Measurements from ENCODE around the gene DGLUCY. TPM values are rescaled to one million over a fixed set of nuclear protein-coding genes. Genes with fewer than 3 reads are reported as not detected.

Gene DGLUCY
- total RNA-seq, 2 experiments from 2014 or later, result 52.3 to 59.3 TPM

GRCh38 chr14:91227183-91227628 lies 113.3 kb downstream of the DGLUCY start:
- ATAC-seq (no peak), DNase-seq (peak; percentile 73)
- Mint-ChIP-seq H3K36me3 (ENCODE audit: low read depth) (peaks cover 70% of the 10 kb centered on the region), H3K27me3 (no peaks in the 10 kb centered on the region), H3K4me1 (ENCODE audit: low read depth) (peaks cover 93% of the 10 kb centered on the region), H3K27ac (peak overlapping the region; percentile 99), H3K4me3 (peak overlapping the region; percentile 68), H3K9me3 (peaks cover 22% of the 10 kb centered on the region)
- TF ChIP-seq CTCF (IDR thresholded peaks at IDR 0.05), result no peak
- POLR2A ChIA-PET, result interaction anchor here (0.6 to 5.5 kb wide), 13 partner anchors 10 to 665 kb away, joined by 3 to 274 read pairs (median 4); partner anchors contain the start of gene GPR68
- CTCF ChIA-PET, result interaction anchor here (0.9 to 5.4 kb wide), 7 partner anchors 17 to 59 kb away, joined by 3 to 58 read pairs (median 4); partner anchors contain the start of gene GPR68
- intact Hi-C loops (cut with micrococcal nuclease), result loop anchor here (5.0 kb wide), 3 partner anchors 35 to 190 kb away; partner anchors contain the start of gene CCDC88C

GRCh38 chr14:91228112-91229004 lies 114.5 kb downstream of the DGLUCY start:
- TF ChIP-seq CTCF (IDR thresholded peaks at IDR 0.05), result no peak
- POLR2A ChIA-PET, result interaction anchor here (0.8 to 5.5 kb wide), 23 partner anchors 8 to 163 kb away, joined by 3 to 274 read pairs (median 4); partner anchors contain the start of gene GPR68
- Mint-ChIP-seq H3K36me3 (ENCODE audit: low read depth) (peaks cover 65% of the 10 kb centered on the region), H3K4me1 (ENCODE audit: low read depth) (peaks cover 87% of the 10 kb centered on the region), H3K9me3 (peaks cover 13% of the 10 kb centered on the region), H3K4me3 (peak overlapping the region; percentile 68), H3K27me3 (no peaks in the 10 kb centered on the region), H3K27ac (peak overlapping the region; percentile 99)
- CTCF ChIA-PET, result interaction anchor here (1.0 to 5.4 kb wide), 2 partner anchors 15 to 58 kb away, joined by 4 to 58 read pairs; partner anchors contain the start of gene GPR68
- DNase-seq, result peak; percentile 96
- ATAC-seq, result peak; percentile 84
- intact Hi-C loops (cut with micrococcal nuclease), result loop anchor here (1.0 to 5.0 kb wide), 5 partner anchors 14 to 189 kb away; partner anchors contain the start of gene CCDC88C

- ChIA-PET POLR2A (interaction anchor here (0.8 to 5.5 kb wide), 18 partner anchors 8 to 163 kb away, joined by 3 to 274 read pairs (median 6); partner anchors contain the start of gene GPR68), CTCF (interaction anchor here (5.4 kb wide), 1 partner anchor 15 kb away, joined by 58 read pairs; the partner anchor contains the start of gene GPR68)
- intact Hi-C loops (cut with micrococcal nuclease), result loop anchor here (5.0 kb wide), 3 partner anchors 33 to 188 kb away; partner anchors contain the start of gene CCDC88C
- H3K36me3 Mint-ChIP-seq (ENCODE audit: low read depth), result peaks cover 59% of the 10 kb centered on the region
- peak overlapping the region; percentile 68 for H3K4me3 Mint-ChIP-seq
- DNase-seq (no peak), ATAC-seq (no peak)
- no peaks in the 10 kb centered on the region for H3K27me3 Mint-ChIP-seq
- no peak for TF ChIP-seq CTCF (IDR thresholded peaks at IDR 0.05)
- H3K4me1 Mint-ChIP-seq (ENCODE audit: low read depth), result peaks cover 82% of the 10 kb centered on the region
- H3K9me3 Mint-ChIP-seq, result peaks cover 11% of the 10 kb centered on the region
- H3K27ac Mint-ChIP-seq, result peak overlapping the region; percentile 99
These were observed 115.1 kb downstream of the DGLUCY start for GRCh38 chr14:91229005-91229382.

- Mint-ChIP-seq H3K9me3 (peaks cover 11% of the 10 kb centered on the region), H3K27me3 (no peaks in the 10 kb centered on the region), H3K4me1 (ENCODE audit: low read depth) (peaks cover 81% of the 10 kb centered on the region), H3K27ac (peak overlapping the region; percentile 99), H3K4me3 (peak overlapping the region; percentile 68), H3K36me3 (ENCODE audit: low read depth) (peaks cover 60% of the 10 kb centered on the region)
- intact Hi-C loops (cut with micrococcal nuclease), result loop anchor here (5.0 kb wide), 3 partner anchors 33 to 188 kb away; partner anchors contain the start of gene CCDC88C
- peak; percentile 24 for ATAC-seq
- no peak for TF ChIP-seq CTCF (IDR thresholded peaks at IDR 0.05)
- DNase-seq, result peak; percentile 88
- CTCF ChIA-PET, result interaction anchor here (1.2 to 5.4 kb wide), 2 partner anchors 9 to 14 kb away, joined by 4 to 58 read pairs; partner anchors contain the start of gene GPR68
- POLR2A ChIA-PET, result interaction anchor here (1.1 to 5.5 kb wide), 9 partner anchors 9 to 80 kb away, joined by 3 to 274 read pairs (median 7); partner anchors contain the start of gene GPR68
These were observed 115.9 kb downstream of the DGLUCY start for GRCh38 chr14:91229743-91230200.
